Hematopoietic multipotent progenitor cell treated with erythropoietin and hydrocortisone succinate and interleukin-3 and kit ligand, for 17 days (in vitro differentiated cells): ENCODE data around the gene ADAMTS3.

ENCODE experiments used
- DNase-seq: peaks from one replicate; pipeline ENCODE4 v3.0.0-alpha.2; 2015; ENCODE audit warnings: low spot score

The ADAMTS3 gene

DNA sequence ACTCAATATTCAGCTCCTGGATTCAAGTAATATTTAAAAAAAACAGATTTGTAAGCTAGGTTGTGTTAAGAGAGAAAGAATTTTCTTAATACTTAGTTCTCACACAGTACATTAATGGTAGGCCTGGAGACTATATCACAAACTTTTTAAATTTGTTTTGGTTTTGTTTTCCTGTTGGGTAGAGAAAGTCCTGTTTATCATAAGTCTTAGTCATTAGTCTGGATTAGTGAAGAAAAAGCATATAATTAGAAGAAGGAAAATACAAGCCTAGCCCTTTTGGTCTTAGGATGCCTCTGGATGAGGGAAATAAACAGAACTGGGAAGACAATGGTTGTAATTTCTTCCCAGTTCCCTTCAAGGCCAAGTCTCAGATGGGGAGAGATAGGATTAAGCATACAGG is 163.6 kb downstream of the ADAMTS3 start:
- no peak for DNase-seq

DNA sequence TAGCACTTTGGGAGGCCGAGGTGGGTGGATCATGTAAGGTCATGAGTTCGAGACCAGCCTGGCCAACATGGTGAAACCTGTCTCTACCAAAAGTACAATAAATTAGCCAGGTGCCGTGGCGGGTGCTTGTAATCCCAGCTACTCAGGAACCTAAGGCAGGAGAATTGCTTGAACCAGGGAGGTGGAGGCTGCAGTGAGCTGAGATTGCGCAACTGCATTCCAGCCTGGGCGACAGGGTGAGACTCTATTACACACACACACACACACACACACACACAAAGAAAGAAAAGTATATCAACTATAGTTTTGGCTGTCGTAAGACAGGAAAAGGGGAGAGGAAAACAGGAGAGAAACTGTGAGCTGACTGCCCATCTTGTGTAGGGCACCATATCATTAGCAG is 171.7 kb downstream of the ADAMTS3 start:
- DNase-seq, result no peak

DNA sequence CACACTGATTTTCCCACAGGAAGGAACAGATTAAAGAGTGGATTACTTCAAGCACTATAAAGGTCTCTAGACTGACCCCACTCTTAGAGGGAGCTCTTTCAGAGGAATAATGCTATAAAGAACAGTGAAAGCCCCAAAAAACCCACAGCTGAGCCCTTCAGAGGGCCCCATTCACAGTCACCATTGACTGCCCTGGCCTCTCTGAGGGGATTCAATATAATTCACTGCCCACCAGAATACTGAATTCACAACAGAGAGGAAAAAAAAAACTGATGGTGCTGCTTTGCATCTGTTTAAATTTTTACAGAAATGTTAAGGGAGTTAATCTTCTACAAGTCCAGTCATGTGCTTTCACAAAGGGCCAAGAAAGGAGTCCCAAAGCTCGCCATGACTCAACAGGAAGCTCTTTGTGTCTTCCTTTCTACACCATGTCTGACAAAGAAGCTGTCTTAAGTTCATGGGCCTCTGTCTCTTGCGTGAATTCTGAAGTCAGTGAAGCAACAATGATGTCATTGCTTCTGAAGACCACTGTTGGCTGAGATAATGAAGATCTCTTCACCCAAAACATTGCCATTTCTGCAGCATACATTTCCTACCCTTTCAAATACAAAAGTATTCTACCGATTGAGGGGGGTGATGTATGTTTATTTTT is 174.9 kb downstream of the ADAMTS3 start:
- DNase-seq, result no peak

DNA sequence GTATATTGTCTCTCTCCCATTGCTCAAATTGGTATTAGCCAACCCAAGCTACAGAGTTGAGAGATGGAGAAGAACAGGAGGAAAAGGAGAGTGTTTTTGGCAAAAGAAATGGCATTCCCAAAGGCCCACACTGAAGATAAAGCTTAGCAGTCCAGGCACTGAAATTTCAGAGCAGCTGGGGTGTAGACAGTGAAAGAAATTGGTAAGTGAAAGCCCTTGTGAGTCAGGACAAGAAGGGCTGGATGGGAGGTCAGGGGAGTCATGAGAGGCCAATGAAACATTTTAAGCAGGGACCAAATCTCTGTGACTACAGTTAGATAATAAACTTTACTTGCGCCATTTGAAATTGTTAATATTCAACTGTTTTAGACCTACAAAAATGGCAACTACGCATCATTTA is 177.7 kb downstream of the ADAMTS3 start:
- no peak for DNase-seq

DNA sequence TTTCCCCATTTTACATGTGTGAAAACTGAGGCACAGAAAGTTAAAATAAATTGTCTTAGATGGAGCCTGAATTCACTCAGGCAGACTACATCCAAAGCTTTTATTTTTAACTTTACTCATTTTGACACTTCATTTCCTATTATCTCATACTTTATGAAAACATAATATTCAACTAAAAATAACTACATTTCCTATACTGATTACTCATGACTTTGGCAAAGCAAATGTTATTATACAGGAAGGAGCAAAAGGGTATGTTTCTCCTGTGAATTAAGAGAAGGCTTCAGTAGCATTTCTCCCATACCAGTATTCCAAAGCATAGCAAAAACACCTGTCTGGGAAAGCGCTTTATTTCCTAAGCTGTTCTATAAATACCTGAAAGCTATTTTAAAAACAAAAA is 178.6 kb downstream of the ADAMTS3 start:
- DNase-seq, result no peak

DNA sequence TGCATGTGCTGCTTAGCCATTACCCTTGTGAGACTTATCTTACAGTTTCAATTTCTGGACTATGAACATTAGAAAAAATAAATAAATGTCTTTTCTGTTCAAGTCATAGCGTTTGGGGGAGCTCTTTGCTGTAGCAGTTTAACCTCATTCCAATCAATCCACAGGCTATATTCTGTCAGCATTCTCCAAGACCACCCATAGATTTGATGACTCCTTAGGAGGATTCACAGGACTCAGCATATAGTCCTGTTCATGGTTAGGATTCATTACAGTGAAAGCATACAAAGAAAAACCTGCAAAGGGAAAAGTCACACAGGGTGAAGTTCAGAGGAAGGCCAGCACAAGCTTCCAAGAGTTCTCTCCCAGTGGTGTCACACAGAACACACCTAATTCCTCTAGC is 180.5 kb downstream of the ADAMTS3 start:
- no peak for DNase-seq

DNA sequence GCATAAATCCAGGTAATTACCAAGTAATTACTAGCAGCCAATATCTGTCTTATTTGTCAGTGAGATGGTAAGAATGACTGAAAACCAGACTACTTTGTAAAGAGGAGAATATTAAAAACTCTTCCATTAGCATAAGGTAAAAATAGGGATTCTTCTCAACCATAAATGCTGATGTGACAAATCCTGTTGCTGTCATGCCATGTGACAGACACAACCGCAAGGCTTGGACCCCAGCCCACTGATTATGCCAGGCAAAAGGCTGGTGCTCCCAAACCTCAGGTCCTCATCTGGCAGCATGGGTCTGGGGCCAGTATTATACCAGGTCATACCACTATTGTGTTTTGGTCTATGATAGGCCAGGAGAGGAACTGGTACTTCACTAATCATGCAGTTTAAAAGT is 181.1 kb downstream of the ADAMTS3 start:
- DNase-seq, result no peak

DNA sequence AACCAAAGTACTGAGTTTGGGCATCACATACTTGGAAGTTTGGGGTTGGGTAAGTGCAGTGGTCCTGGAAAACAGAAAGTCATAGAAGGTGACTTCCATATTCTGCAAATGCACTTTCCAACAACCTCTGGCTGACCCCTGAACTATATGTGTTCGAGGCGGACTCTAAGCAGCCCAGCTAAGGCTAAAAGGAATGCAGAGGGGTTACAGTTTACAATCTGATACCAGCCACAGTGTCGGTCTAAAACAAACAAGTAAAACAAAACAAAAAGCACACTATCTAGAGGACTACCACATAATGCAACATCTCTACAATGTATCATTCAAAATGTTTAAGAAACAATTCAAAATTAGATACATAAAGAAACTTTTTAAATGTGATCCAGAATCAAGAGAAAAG is 185.6 kb downstream of the ADAMTS3 start:
- no peak for DNase-seq

DNA sequence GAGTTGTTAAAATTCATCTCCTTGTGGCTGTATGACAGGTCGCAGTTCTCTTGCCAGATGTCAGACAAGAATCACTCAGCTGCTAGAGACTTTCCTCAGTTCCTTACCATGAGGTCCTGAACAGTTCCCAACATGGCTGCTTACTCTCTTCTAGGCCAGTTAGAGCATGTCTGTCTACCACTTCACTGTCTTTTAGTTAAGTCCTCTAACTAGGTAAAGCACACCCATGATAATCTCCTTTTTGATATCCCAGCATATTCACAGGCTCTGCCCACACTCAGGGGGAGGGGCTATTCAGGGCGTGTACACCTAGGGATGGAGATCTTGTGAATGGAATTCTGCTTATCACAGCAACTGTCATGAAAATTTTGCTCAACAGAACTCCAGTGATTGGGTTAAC is 190.1 kb downstream of the ADAMTS3 start:
- no peak for DNase-seq

DNA sequence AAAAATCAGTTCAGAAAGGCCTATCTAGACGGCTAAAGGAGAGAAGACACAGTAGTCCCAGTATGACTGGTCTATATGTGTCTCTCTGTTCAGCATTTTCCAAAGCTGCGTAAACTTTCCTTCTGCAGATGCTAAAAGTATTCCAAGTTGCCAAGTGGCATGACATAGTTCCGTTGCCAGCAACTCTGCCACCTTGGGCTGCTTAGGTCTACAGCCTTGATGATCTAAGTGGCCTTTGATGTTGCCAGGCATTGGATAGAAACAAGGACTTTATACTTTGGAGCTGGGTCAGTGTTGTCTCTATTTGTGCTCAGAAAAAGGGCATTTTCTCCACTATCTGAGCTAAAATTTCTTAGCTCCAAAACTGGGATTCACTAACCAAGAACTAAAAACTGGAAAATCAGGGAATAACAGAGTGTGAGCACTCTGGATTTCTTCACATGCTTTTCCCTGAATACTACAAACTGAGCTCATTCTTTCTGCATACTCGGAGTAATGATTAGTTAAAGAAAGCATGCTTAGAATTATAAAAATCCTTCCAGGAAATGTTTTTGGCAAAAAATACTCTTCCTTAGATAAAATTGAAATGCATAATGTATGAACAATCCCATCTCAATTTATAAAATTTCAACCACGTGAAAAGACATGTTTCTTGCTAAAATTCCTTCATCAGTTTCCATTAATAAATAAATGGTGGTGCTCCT is 191.4 kb downstream of the ADAMTS3 start:
- no peak for DNase-seq

DNA sequence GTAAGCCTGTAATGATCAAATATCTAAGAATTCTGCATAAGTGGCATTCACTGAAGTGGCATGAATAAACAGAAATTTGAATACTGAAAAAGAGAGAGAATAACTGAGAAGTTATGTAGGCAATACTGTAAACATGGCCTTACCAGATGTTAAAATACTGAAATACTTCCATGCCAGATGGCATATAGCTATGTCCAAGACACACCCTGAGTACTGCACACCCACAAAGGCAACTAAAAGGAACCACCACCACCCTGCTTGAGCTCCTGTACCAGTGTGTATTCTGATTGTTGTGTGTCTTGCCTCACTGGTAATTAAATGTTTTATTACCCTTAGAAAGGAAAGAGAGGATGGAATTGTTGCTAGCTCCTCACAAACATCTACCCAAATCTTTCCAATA is 192.1 kb downstream of the ADAMTS3 start:
- DNase-seq, result no peak

DNA sequence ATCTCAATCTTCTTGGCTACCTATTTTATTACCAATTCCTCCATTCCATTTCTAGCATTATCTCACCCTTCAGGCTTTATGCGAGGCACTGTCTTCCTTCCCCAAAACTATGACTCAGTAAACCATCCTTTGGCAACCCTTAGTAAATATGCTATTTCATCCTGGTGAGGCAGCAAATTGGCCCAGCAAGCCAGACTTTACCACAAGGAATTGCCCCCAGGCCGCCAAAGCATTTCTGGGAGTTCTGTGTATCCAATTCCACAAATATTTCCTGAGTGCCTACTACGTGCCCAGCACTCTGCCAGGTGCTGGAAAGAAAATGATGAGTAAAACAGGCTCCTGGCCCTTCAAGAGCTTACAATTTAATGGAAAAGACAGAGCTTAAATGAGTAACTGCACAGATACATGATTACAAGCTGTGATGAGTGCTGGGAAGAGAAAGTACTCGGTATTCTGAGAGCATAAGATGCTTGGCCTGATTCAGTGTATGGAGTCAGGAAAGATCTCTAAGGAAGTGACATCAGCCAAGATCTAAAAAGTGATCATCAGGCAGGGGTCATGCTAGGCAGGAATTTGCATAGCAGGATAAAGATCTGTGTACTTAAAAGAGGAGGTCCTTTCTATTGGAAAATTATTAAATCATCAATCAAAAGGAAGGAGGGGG is 193.8 kb downstream of the ADAMTS3 start:
- no peak for DNase-seq

DNA sequence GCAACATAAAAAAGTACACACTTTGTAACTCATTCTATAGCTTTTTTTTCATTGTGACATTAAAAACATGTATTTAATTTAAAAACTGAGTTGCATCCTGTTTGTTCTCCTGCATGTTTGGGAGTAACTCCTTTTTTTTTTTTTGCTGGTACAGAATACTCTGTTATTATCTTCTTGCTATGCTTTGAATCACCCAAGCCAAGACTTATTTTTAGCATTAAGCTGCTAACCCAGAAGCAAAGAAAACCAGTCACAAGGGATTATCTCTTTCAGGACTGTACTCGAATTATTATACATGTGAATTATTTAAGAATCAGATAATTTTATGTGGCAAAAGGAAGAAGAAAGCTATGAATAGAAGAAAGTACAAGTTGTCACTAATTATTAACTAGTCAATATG is 194.9 kb downstream of the ADAMTS3 start:
- no peak for DNase-seq

DNA sequence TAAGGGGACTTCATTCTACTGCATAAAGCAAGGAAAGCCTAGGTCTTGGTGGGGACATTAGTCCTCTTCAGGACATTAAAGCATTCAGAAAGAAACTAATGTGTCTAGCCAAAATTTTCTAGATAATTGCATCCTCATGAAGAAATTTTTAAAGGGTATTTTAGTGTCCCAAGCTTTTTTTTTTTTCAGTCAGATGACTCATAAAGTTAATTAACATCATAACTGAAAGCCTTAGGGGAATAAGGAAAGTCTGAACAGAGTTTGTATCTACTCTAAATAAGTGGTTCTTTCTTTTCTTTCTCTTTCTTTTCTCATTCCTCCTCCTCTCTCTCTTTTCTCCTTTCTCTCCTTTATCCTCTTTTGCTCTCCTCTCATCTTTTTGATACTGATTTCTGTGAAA is 202.4 kb downstream of the ADAMTS3 start:
- no peak for DNase-seq

DNA sequence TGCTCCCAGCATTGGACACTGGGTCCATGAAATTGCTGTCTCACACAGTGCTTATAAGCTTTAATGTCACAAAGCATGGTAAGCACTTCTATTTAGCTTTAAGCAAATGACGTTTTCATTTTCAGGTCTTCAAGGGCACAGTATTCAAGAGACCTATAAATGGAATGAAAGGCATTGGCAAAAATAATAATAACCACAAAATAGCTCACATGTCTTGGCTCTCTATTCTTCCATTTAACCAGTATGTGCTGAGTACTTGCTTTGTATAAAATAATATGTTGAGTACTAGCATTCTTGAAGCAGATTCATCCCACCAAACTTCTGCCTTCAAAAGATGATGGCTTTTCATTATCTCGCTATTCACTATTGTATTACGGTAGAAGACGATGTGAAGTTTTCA is 203.0 kb downstream of the ADAMTS3 start:
- DNase-seq, result no peak

DNA sequence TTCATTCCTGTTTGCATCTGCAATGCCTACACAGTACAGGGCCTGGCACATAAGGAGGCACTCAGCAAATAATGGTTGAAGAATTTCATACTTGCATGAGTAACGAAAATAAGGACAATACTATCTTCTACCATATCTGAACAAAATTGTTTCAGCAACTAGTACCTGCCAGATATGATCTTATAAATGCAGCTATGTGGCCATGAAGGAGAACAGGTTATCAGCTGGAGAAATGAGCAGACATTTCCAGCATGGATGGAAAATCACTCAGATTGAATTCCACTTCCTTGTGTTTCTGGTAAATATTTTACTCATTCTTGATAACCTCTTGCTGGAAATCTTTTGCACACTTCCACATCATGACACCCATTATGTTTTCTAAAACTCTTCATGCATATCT is 204.0 kb downstream of the ADAMTS3 start:
- no peak for DNase-seq

DNA sequence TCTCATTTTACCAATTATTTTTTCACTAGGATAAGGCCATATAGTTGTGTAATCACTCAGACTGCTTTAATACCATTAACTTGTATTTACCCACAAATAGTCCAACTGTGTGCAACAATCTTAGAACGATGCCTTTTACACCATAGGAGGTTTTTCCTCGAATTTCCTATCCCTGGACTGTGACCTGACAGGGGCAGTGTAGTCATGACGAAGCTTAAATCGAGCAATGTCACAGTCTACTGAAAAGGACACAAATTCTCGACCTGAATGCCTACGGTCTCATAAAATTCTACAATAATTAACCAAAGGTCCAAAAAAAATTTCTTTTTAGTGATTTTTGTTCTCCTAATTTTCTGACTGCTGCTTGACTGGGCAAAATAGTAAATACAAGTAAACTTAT is 208.9 kb downstream of the ADAMTS3 start:
- DNase-seq, result no peak

DNA sequence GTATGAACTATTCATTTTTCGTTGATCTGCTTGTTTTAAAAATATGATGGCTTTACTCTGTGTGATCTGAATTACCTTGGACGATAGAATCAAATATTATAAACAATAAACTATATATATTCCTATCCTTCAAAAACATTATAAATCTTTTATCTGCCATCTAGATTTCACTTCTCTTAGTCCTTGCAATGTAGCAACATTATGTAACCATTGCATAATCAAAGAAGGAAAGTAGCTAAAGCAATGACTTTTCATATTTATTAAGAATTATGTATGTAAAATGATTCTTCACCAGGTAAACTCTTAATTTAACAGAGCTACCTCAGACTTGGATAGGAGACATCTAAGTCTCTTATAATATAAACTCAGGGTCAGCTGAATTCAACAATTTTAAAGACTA is 210.5 kb downstream of the ADAMTS3 start:
- DNase-seq, result no peak

DNA sequence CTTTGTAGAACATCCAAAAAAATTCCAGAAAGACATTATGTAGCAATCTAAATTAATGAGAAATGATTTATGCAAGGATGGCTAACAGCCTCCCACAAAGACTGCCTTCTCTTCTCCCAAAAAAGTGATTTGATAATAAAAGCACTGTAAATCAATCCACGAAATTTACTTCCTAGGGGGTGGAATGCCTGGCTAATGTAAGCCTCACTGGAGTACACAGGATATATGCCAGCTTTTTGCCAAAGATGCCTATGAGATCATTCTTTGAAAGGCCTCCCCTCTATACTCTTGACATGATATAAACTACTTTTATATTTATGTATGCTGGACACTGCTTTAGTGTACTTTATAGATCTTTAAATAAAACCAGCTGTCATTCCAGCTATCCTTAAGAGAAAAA is 211.1 kb downstream of the ADAMTS3 start:
- no peak for DNase-seq

DNA sequence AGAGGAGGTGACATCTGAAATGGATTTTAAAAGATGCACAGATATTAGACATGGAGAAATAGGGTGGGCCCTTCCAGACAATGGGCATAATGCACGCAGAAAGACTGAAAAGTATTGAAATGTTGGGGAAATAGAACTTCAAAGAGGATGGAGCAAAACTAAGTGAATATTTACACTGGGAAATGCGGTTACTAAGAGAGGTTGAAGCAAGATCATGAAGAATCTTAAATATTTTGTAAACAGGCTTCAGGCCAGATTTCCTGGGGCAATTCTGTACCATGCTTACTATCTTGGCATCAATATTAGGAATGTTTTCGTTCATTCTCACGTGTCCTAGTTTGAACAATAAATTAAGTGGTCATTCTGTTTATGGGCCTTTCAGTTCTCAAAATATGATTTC is 216.3 kb downstream of the ADAMTS3 start:
- no peak for DNase-seq

DNA sequence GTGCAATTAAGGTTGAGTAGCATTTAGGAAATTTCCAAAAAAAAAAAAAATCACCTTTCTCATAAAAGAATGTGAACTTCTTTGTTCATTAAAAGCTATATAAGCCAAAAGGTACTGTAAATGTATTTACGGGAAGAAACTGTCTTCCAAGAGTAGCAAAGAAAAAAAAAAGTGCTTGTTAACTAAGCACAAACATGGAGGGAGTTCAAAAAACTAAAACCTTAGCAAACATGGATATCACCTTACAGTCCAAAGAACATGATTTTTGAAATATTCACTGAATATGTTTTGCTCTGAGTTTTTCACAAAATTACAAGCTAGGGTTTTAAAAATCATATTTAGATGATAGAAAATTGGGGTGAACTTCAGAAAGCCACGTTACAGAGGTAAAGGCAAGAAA is 217.5 kb downstream of the ADAMTS3 start:
- no peak for DNase-seq

DNA sequence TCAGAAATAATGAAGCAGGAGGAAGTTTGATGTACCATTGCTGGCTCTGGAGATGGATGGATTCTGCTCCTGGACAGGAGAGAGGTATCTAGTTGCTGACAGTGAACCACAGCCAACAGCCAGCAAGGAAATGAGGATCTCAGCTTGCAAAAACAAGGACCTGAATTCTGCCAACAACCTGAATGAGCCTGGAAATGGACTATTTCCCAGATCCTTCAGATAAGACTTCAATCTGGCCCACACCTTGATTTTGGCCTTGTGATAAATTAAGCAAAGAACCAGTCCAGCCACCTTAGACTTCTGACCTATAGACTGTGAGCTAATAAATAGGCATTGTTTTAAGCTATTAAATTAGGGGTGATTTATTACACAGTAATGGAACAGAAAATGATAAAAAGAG is 220.3 kb downstream of the ADAMTS3 start:
- DNase-seq, result no peak

DNA sequence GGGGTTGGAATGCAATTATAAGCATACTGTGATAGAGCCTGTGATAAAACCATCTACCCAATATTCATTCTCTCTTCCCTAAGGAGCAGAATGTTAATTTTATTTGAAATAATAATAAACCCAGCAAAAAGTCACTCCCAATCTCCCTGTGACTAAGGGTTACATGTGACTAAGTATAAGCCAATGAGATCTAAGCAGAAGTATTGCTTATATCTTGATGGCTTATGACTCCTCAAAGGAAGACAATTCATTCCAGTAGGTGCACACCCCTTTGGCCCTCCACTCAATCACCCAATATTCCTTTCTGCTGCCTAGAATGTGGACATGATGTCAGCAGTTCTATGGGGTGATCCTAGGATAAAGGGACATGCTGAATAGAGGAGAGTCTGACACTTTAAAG is 224.6 kb downstream of the ADAMTS3 start:
- DNase-seq, result no peak

DNA sequence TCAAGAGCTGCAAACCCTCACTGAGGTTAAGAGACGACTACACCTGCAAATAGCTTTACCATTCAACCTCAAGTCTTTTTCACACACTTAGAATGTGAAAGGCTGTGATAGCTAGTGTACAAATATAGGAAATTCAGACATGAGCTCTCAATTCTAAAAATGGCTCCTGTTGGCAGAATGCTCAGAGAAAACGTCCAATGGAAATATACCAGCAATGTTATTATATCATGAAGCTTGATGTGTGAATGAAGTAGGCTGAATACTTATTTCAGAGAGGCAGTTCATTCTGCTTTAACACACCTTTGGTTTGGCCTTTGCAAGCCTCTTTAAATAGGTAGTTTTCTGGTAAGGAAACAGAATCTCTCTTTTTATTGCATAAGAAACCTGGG is 227.6 kb downstream of the ADAMTS3 start:
- no peak for DNase-seq
